K562 (cell line): Measurements from ENCODE around the gene EFNB3. TPM values are rescaled to one million over a fixed set of nuclear protein-coding genes. Genes with fewer than 3 reads are reported as not detected.

Source experiments
- CBFA2T2 ChIP-seq: fragments of 450-650 bp; conservative IDR thresholded peaks from 2 replicates; pipeline ENCODE4 v1.6.1; 2017; ENCODE audit warnings: mild to moderate bottlenecking
- CBX1 ChIP-seq: sonication (generic); IDR thresholded peaks from 2 replicates; pipeline ENCODE4 v1.6.1; 2016; ENCODE audit warnings: antibody characterized with exemption, low read depth, mild to moderate bottlenecking
- CEBPB ChIP-seq: fragments of 450-650 bp; IDR thresholded peaks from 2 replicates; pipeline ENCODE4 v1.6.1; 2016; ENCODE audit warnings: missing genetic modification characterization, missing compliant biosample characterization
- DACH1 ChIP-seq: fragments of 450-650 bp; IDR thresholded peaks from 2 replicates; pipeline ENCODE4 v1.6.1; 2018; ENCODE audit not compliant: partially characterized antibody
- ETV6 ChIP-seq, 3 experiments: fragments of 150-350 bp in 1 of 3; sonication (generic) in 1 of 3; formaldehyde crosslinking in 1 of 3; IDR thresholded peaks; 2 replicates each; pipeline versions ENCODE4 v1.6.1 to v1.8.0; 2014 to 2022; ENCODE audit warnings: borderline replicate concordance in 2 of 3, low read depth in 2 of 3, antibody characterized with exemption in 1 of 3, low read length in 1 of 3, mild to moderate bottlenecking in 1 of 3, missing genetic modification reagents in 1 of 3
- FOSL1 ChIP-seq: fragments of 200-800 bp; sonication (Bioruptor generic); conservative IDR thresholded peaks from 2 replicates; pipeline ENCODE4 v1.6.1; 2016; ENCODE audit warnings: missing genetic modification characterization, missing compliant biosample characterization
- HSF4 ChIP-seq: fragments of 250-450 bp; sonication (Bioruptor Pico); IDR thresholded peaks from 2 replicates; pipeline ENCODE4 v2.1.2; 2022; ENCODE audit warnings: mild to moderate bottlenecking, moderate library complexity, borderline replicate concordance
- IRF9 ChIP-seq: fragments of 450-650 bp; IDR thresholded peaks from 2 replicates; pipeline ENCODE4 v1.6.1; 2016; ENCODE audit warnings: missing biosample characterization, missing genetic modification characterization
- KLF1 ChIP-seq: fragments of 450-650 bp; IDR thresholded peaks from 2 replicates; pipeline ENCODE4 v1.6.1; 2016; ENCODE audit warnings: missing genetic modification characterization, missing compliant biosample characterization
- KLF16 ChIP-seq: IDR thresholded peaks from 2 replicates; pipeline ENCODE4 v1.6.1; 2016; ENCODE audit warnings: antibody characterized with exemption
- MXI1 ChIP-seq: IDR thresholded peaks from 2 replicates; pipeline ENCODE4 v1.6.1; 2011; ENCODE audit warnings: low read depth, mild to moderate bottlenecking, improper control_type of control experiment, low read length
- NR4A1 ChIP-seq, 2 experiments: fragments of 250-450 bp in 1 of 2; fragments of 450-650 bp in 1 of 2; sonication (Bioruptor Pico) in 1 of 2; IDR thresholded peaks; 2 replicates each; pipeline versions ENCODE4 v1.4.0 to v1.6.1; 2016 to 2020; ENCODE audit warnings: mild to moderate bottlenecking in 2 of 2, missing compliant biosample characterization in 1 of 2, missing genetic modification characterization in 1 of 2, moderate library complexity in 1 of 2
- POLR2A ChIP-seq: fragments of 450-650 bp; conservative IDR thresholded peaks from 2 replicates; pipeline ENCODE4 v1.6.1; 2016
- RBFOX2 ChIP-seq: fragments of 200-400 bp; formaldehyde crosslinking; IDR thresholded peaks from 2 replicates; pipeline ENCODE4 v1.6.1; 2017; ENCODE audit warnings: low read depth, mild to moderate bottlenecking, low read length, moderate library complexity
- SREBF2 ChIP-seq: sonication (generic); formaldehyde crosslinking; IDR thresholded peaks from 2 replicates; pipeline ENCODE4 v1.4.0; 2020; ENCODE audit warnings: mild to moderate bottlenecking, missing genetic modification reagents
- TAF15 ChIP-seq: fragments of 200-400 bp; formaldehyde crosslinking; IDR thresholded peaks from 2 replicates; pipeline ENCODE4 v1.6.1; 2017; ENCODE audit warnings: mild to moderate bottlenecking, low read depth, low read length, moderate library complexity
- TCF7 ChIP-seq: sonication (generic); IDR thresholded peaks from 2 replicates; pipeline ENCODE4 v1.6.1; 2016; ENCODE audit warnings: antibody characterized with exemption, borderline replicate concordance
- TCF7L2 ChIP-seq: fragments of 150-350 bp; IDR thresholded peaks from 2 replicates; pipeline ENCODE4 v1.6.1; 2016; ENCODE audit warnings: low read depth, mild to moderate bottlenecking, low read length, moderate library complexity
- TEAD1 ChIP-seq, 2 experiments: fragments of 450-650 bp in 1 of 2; sonication (generic) in 1 of 2; formaldehyde crosslinking; IDR thresholded peaks; 2 replicates each; pipeline versions ENCODE4 v1.4.0 to v1.8.0; 2020 to 2022; ENCODE audit warnings: mild to moderate bottlenecking in 2 of 2, missing genetic modification reagents in 1 of 2
- THRAP3 ChIP-seq: fragments of 450-650 bp; IDR thresholded peaks from 2 replicates; pipeline ENCODE4 v1.6.1; 2016; ENCODE audit warnings: mild to moderate bottlenecking, inconsistent platforms, borderline replicate concordance
- USF2 ChIP-seq: sonication (generic); formaldehyde crosslinking; IDR thresholded peaks from 2 replicates; pipeline ENCODE4 v1.5.0; 2020; ENCODE audit warnings: missing genetic modification reagents
- ZKSCAN1 ChIP-seq: fragments of 150-350 bp; IDR thresholded peaks from 2 replicates; pipeline ENCODE4 v1.6.1; 2016; ENCODE audit warnings: low read depth, low read length
- ZNF253 ChIP-seq: fragments of 250-450 bp; sonication (Bioruptor Pico); conservative IDR thresholded peaks from 2 replicates; pipeline ENCODE4 v1.6.1; 2021; ENCODE audit warnings: mild to moderate bottlenecking
- ZNF395 ChIP-seq: fragments of 200-800 bp; sonication (Bioruptor generic); IDR thresholded peaks from 2 replicates; pipeline ENCODE4 v1.6.1; 2017; ENCODE audit warnings: missing genetic modification characterization, missing compliant biosample characterization
- ZNF444 ChIP-seq: fragments of 250-450 bp; sonication (Bioruptor Pico); IDR thresholded peaks from 2 replicates; pipeline ENCODE4 v1.4.0; 2020; ENCODE audit warnings: mild to moderate bottlenecking, moderate library complexity
- ZNF561 ChIP-seq: fragments of 450-650 bp; formaldehyde crosslinking; conservative IDR thresholded peaks from 2 replicates; pipeline ENCODE4 v1.4.0; 2020; ENCODE audit warnings: mild to moderate bottlenecking, moderate library complexity
- ZNF766 ChIP-seq: fragments of 200-800 bp; sonication (Bioruptor generic); conservative IDR thresholded peaks from 2 replicates; pipeline ENCODE4 v1.6.1; 2016; ENCODE audit warnings: missing genetic modification characterization, missing compliant biosample characterization
- polyA plus RNA-seq, 8 experiments: library from polyadenylated mRNA; depleted of rRNA in 4 of 8; stranded (reverse) in 5 of 8; unstranded in 3 of 8; fragments of >200 nt; fragmentation: Nextera tagmentation in 2 of 8; fragmentation: Illumina TruSeq in 1 of 8; extraction: Ambion mirVana in 2 of 8; extraction: Trizol in 1 of 8; gene quantifications; 2 replicates each; pipeline versions ENCODE4 v1.2.1 to v1.2.3, GENCODE V29; 2011 to 2014; ENCODE audit warnings: inconsistent platforms in 1 of 8, missing spikeins in 1 of 8
- total RNA-seq, 7 experiments: library from RNA; depleted of rRNA in 6 of 7; stranded (reverse); fragments of >200 nt in 6 of 7; fragmentation: Illumina TruSeq in 2 of 7; extraction: Trizol in 2 of 7; gene quantifications; 2 replicates each; pipeline versions ENCODE4 v1.2.1 to v1.2.3, GENCODE V29; 2011 to 2021; ENCODE audit warnings: low replicate concordance in 1 of 7

EFNB3 gene
- total and polyA plus RNA-seq, 9 of the 15 experiments (the other 6 are each of a cell fraction or from before 2014, with no cell fraction given), result not detected

- TF ChIP-seq DACH1, result no peak
- no peak for TF ChIP-seq THRAP3
- TF ChIP-seq ETV6 (IDR thresholded peaks at IDR 0.05; ENCODE audit: borderline replicate concordance in 1 of 2, low read depth in 2 of 2, low read length in 1 of 2), result no peak
- no peak for TF ChIP-seq ETV6 (CRISPR knock-in tag; IDR thresholded peaks at IDR 0.05; ENCODE audit: borderline replicate concordance)
- no peak for TF ChIP-seq MXI1
- TF ChIP-seq USF2 (CRISPR knock-in tag), result no peak
- no peak for TF ChIP-seq ZNF253
- TF ChIP-seq RBFOX2, result peak; percentile 63; the same call in 1 of the 2 replicates
- TF ChIP-seq KLF1 (tag), result no peak
- no peak for TF ChIP-seq IRF9 (tag)
- TF ChIP-seq HSF4 (CRISPR knock-in tag), result no peak
- peak; percentile 89 for TF ChIP-seq TCF7L2
- TF ChIP-seq SREBF2, result no peak
- TF ChIP-seq ZKSCAN1, result no peak
- TF ChIP-seq CBX1, result no peak
- no peak for TF ChIP-seq KLF16
- TF ChIP-seq NR4A1 (CRISPR knock-in tag; IDR thresholded peaks at IDR 0.05), result no peak
- no peak for TF ChIP-seq NR4A1 (tag; IDR thresholded peaks at IDR 0.05)
- TF ChIP-seq FOSL1 (tag), result no peak
- no peak for TF ChIP-seq TAF15
- TF ChIP-seq TCF7, result no peak
- no peak for TF ChIP-seq CEBPB (tag)
- TF ChIP-seq CBFA2T2, result no peak
- no peak for TF ChIP-seq ZNF766
- TF ChIP-seq TEAD1 (CRISPR knock-in tag; IDR thresholded peaks at IDR 0.05), result no peak; a peak in 1 of 4 replicates
- no peak for TF ChIP-seq ZNF395
- TF ChIP-seq ZNF561 (CRISPR knock-in tag), result no peak
- no peak; the same call in none of the 2 replicates for TF ChIP-seq POLR2A
- no peak for TF ChIP-seq ZNF444 (CRISPR knock-in tag)
These were observed 18.6 kb upstream of the EFNB3 start (continued) for GRCh38 chr17:7686222-7687071.
